ACC112 (cell line): ENCODE results near the gene STON1.
"Not testable (repeated sequence)": the region's sequence is repeated elsewhere in the genome, so short reads cannot be mapped to it uniquely, and the experiment has no call there.

Experiments
- H2AFZ ChIP-seq: fragments of 200-600 bp; sonication (generic); one replicate; pipeline ENCODE4 v1.6.0; 2017; ENCODE audit warnings: antibody characterized with exemption, low read length; ENCODE audit not compliant: unreplicated experiment
- H3K27ac ChIP-seq: fragments of 200-600 bp; sonication (generic); 2 replicates; pipeline ENCODE4 v1.5.1; 2014; ENCODE audit warnings: low read depth, mild to moderate bottlenecking, antibody characterized with exemption, low read length, moderate library complexity
- H3K27me3 ChIP-seq: fragments of 200-600 bp; sonication (generic); 2 replicates; pipeline ENCODE4 v1.6.1; 2014; ENCODE audit warnings: mild to moderate bottlenecking, antibody characterized with exemption, low read length, moderate library complexity, mixed read lengths; ENCODE audit not compliant: insufficient read depth
- H3K36me3 ChIP-seq: fragments of 200-600 bp; sonication (generic); 2 replicates; pipeline ENCODE4 v1.6.1; 2016; ENCODE audit warnings: mild to moderate bottlenecking, antibody characterized with exemption, low read length, moderate library complexity, mixed read lengths; ENCODE audit not compliant: insufficient read depth
- H3K4me1 ChIP-seq: fragments of 200-600 bp; sonication (generic); one replicate; pipeline ENCODE4 v1.6.1; 2016; ENCODE audit warnings: low read length, mixed read lengths; ENCODE audit not compliant: insufficient read depth, unreplicated experiment, control insufficient read depth
- H3K4me3 ChIP-seq: fragments of 200-600 bp; sonication (generic); 2 replicates; pipeline ENCODE4 v1.5.1; 2014; ENCODE audit warnings: mild to moderate bottlenecking, low read depth, low read length
- H3K79me2 ChIP-seq: fragments of 200-600 bp; sonication (generic); one replicate; pipeline ENCODE4 v1.6.0; 2016; ENCODE audit warnings: low read length; ENCODE audit not compliant: control insufficient read depth, unreplicated experiment, insufficient read depth

STON1 gene

DNA sequence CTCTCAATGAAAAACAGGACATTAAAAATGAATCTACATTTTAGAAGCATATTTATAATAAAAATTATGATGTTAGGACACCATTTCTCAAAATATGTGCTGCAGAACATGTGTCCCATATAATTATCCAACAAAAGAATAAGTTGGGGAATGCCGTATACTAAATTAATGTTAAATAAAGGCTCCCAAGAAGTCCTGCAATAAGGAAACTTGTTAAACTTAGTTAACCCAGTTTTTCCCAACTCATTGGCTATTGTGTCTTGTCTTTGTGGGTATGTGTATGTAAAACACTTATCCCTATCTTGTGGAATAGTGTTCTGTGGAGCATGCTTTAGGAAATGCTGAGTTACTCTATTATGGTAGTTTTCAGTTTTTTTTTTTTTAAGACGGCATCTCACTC lies 62.1 kb downstream of the STON1 start:
- no peaks in the 10 kb centered on the region for H3K36me3 ChIP-seq
- no peaks in the 10 kb centered on the region for H3K79me2 ChIP-seq
- H2AFZ ChIP-seq: no peak overlapping the region
- no peaks in the 10 kb centered on the region for H3K4me1 ChIP-seq
- H3K4me3 ChIP-seq: no peak overlapping the region
- H3K27ac ChIP-seq: no peak overlapping the region
- no peaks in the 10 kb centered on the region for H3K27me3 ChIP-seq

DNA sequence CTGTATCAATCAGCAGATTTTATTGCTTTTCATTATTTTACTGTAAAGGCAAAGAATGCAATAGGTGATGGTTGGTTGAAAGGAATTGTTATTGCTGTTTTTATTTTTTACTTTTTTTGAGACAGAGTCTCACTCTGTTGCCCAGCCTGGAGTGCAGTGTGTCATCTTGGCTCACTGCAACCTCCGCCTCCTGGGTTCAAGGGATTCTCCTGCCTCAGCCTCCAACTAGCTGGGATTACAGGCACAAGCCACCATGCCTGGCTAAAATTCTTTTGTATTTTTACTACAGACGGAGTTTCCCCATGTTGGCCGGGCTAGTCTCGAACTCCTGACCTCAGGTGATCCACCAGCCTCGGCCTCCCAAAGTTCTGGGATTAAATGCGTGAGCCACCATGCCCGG lies 66.8 kb downstream of the STON1 start:
- H3K79me2 ChIP-seq, H3K27ac ChIP-seq, H2AFZ ChIP-seq, H3K4me3 ChIP-seq, H3K36me3 ChIP-seq, H3K27me3 ChIP-seq: not testable (repeated sequence)
- peaks cover 14% of the 10 kb centered on the region for H3K4me1 ChIP-seq

DNA sequence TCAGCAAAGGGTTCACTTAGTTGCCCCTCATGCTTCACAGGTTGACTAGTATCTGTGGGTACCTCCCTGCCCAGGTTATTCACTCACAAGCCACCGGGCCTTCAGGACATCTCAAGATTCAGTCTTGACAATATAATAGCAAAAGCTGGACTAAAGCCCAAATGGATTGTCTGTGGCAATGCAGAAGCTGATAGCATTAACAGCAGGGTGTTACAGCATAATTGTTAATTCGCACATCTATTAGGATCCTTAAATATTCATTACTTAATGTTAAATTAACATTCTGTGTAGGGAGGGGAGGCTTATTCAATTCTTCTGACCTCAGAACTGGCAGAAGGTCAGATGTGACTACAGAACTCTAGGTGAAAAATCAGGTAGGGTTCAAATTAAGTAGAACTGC lies 67.5 kb downstream of the STON1 start:
- H3K27me3 ChIP-seq: no peaks in the 10 kb centered on the region
- no peaks in the 10 kb centered on the region for H3K36me3 ChIP-seq
- no peaks in the 10 kb centered on the region for H3K79me2 ChIP-seq

DNA sequence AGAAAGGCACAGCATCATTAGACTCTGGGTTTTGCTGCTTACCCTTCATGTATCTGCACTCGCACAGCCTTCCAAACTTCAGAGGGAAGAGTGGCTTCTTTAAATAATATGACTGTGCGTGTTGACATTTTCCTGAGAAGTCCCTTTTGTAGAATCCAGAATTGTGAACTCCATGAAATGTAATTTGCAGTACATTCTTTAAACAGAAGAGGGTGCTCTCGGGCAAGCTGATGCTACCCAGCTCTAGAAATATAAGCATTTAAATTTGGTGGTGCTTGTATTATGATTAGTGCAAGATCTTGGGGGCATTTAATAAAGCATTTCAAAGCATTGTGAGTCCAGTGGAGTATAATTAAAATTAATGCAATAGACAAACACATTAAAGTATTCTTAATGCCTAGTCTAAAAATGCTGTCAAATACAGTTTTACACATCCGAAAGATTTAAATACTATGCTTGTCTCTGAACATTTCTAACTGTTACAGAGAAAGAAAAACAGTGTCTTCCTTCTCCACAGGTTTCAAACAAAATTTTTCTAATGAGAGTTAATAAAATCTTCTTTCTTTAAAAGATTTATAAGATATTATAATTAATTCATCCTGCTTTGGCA lies 70.4 kb downstream of the STON1 start:
- no peaks in the 10 kb centered on the region for H3K79me2 ChIP-seq
- H3K27me3 ChIP-seq: no peaks in the 10 kb centered on the region
- H2AFZ ChIP-seq: no peak overlapping the region
- peak overlapping the region; percentile 53 for H3K27ac ChIP-seq
- H3K4me1 ChIP-seq: peaks cover 14% of the 10 kb centered on the region
- H3K36me3 ChIP-seq: no peaks in the 10 kb centered on the region
- H3K4me3 ChIP-seq: no peak overlapping the region

More for the DNA sequence above, 67.5 kb downstream of the STON1 start:
- H3K4me3 ChIP-seq: no peak overlapping the region
- H3K4me1 ChIP-seq: peaks cover 14% of the 10 kb centered on the region
- H2AFZ ChIP-seq: no peak overlapping the region
- no peak overlapping the region for H3K27ac ChIP-seq

DNA sequence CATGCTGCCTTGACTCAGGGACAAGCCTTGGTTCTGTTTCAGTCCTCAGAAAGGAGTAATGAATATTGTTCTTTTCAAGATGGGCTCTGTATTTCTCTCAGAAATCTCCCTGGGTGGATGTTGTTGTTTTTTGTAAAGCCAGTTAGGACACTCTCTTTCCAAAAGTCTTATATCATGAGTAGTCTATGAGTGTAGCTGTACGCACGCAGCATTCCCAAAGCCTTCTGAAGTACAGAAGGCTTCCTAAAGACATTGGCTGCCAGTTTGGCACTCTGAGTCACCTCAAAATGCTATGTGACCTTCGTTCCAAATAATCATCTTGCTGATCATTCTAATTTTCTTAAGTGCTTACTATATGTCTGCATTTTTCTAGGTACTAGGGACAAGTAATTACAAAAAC lies 71.0 kb downstream of the STON1 start:
- no peak overlapping the region for H3K4me3 ChIP-seq
- H3K4me1 ChIP-seq: peaks cover 14% of the 10 kb centered on the region
- no peaks in the 10 kb centered on the region for H3K27me3 ChIP-seq
- H3K36me3 ChIP-seq: no peaks in the 10 kb centered on the region
- H2AFZ ChIP-seq: no peak overlapping the region
- H3K27ac ChIP-seq: peak overlapping the region; percentile 53
- no peaks in the 10 kb centered on the region for H3K79me2 ChIP-seq

DNA sequence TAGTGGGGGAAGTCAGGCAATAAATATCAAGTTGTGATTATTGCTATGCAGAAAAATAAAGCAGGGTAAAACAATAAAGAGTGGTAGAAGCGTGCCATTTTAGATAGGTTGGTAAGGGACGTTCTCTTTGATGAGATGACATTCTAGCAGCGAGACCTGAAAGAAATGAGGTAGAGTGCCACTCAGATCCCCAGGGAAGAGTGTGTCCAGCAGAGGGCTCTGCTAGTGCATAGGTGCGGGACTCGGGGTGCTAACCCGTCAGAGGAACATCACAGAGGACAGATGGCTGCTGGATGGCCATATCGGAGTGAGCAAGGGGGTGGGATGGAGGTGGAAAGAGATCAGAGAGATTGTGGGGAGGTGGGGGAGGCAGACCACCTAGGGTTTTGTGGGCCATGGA lies 71.4 kb downstream of the STON1 start:
- no peaks in the 10 kb centered on the region for H3K79me2 ChIP-seq
- H3K36me3 ChIP-seq: no peaks in the 10 kb centered on the region
- H3K27me3 ChIP-seq: no peaks in the 10 kb centered on the region
- no peak overlapping the region for H3K4me3 ChIP-seq
- no peak overlapping the region for H2AFZ ChIP-seq
- peaks cover 14% of the 10 kb centered on the region for H3K4me1 ChIP-seq
- peak overlapping the region; percentile 53; the same call in 1 of the 2 replicates for H3K27ac ChIP-seq

DNA sequence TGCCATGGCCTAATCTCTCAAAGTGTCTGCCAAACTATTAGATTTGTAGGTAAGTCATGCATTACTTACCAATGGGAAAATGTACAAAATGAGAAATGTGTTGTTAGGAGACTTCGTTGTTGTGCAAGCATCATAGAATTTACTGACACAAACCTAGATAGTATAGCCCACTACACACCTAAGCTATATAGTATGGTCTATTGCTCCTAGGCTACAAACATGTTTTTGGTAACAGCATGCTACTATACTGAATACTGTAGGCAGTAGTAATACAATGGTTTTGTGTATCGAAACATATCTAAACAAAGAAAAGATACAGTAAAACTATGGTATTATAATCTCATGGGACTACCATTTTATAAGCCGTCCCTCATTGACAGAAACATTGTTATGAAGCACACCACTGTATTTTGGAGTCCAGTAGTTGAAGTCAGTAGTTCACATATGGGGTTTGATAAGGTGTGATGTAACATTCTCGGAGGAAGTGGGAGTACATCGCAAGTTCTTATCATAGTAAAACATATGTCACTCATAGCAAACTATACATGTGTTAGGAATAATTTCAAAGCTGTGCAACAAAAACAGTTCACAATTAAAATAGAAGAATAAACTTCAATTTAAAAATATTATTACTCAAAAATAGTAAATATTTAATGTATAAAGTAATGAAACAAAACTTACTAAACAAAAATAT lies 75.7 kb downstream of the STON1 start:
- H3K4me3 ChIP-seq: no peak overlapping the region
- H3K27ac ChIP-seq: no peak overlapping the region
- H3K4me1 ChIP-seq: peaks cover 21% of the 10 kb centered on the region
- no peaks in the 10 kb centered on the region for H3K36me3 ChIP-seq
- no peak overlapping the region for H2AFZ ChIP-seq
- no peaks in the 10 kb centered on the region for H3K27me3 ChIP-seq
- H3K79me2 ChIP-seq: no peaks in the 10 kb centered on the region

DNA sequence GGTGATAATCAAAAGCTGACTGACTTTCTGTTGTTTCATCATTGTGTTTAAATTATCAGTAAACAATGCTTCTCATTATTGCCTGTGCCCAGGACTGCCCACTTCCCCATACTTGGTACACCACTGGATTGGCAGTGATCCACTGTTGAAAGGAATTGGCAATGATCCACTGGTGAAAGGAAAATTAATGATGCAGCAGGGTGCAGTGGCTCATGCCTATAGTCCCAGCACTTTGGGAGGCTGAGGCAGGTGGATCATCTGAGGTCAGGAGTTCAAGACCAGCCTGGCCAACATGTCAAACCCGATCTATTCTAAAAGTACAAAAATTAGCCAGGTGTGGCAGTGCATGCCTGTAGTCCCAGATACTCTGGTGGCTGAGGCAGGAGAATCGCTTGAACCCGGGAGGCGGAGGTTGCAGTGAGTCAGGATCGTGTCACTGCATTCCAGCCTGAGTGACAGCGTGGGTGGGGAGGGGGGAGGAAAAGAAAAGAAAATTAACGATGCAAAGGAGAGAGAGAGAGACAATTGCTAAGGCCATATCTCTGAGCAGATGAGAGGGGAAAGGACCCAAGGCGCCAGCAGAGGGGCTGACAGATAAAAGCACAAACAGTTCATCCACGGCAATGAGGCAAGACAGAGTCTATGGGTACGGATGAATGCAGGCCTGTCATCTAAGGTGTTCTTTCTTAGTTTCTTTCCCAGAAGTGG lies 77.5 kb downstream of the STON1 start:
- no peaks in the 10 kb centered on the region for H3K79me2 ChIP-seq
- no peak overlapping the region for H3K4me3 ChIP-seq
- no peaks in the 10 kb centered on the region for H3K36me3 ChIP-seq
- peaks cover 11% of the 10 kb centered on the region for H3K4me1 ChIP-seq
- H3K27ac ChIP-seq: no peak overlapping the region
- no peak overlapping the region for H2AFZ ChIP-seq
- no peaks in the 10 kb centered on the region for H3K27me3 ChIP-seq

DNA sequence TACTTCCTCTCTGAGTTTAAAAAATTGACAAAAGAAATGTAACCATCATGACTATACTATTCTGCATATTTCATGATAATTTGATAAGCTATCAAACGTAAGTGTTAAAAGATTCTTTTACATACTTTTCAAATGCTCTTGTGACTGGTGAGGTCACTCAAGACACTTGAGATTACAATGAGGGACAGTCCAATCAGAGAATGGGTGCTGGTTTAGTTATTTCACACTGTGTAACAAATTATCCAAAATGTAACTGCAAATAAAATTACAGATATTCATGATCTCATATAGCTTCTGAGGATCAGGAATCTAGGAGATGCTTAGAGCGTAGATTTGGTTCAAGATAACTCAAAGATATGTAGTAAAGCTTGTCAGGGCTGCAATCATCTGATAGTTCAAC lies 83.3 kb downstream of the STON1 start:
- Histone ChIP-seq H2AFZ (no peak overlapping the region), H3K4me3 (no peak overlapping the region), H3K79me2 (no peaks in the 10 kb centered on the region), H3K4me1 (no peaks in the 10 kb centered on the region), H3K36me3 (no peaks in the 10 kb centered on the region), H3K27ac (no peak overlapping the region), H3K27me3 (peaks cover 19% of the 10 kb centered on the region)

DNA sequence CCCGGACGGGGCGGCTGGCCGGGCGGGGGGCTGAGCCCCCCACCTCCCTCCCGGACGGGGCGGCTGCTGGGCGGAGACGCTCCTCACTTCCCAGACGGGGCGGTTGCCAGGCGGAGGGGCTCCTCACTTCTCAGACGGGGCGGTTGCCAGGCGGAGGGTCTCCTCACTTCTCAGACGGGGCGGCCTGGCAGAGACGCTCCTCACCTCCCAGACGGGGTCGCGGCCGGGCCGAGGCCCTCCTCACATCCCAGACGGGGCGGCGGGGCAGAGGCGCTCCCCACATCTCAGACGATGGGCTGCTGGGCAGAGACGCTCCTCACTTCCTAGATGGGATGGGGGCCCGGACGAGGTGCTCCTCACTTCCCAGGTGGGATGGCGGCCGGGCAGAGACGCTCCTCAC lies 84.6 kb downstream of the STON1 start:
- H2AFZ ChIP-seq, H3K4me3 ChIP-seq, H3K4me1 ChIP-seq, H3K27ac ChIP-seq, H3K79me2 ChIP-seq, H3K36me3 ChIP-seq: not testable (repeated sequence)
- peaks cover 25% of the 10 kb centered on the region for H3K27me3 ChIP-seq

DNA sequence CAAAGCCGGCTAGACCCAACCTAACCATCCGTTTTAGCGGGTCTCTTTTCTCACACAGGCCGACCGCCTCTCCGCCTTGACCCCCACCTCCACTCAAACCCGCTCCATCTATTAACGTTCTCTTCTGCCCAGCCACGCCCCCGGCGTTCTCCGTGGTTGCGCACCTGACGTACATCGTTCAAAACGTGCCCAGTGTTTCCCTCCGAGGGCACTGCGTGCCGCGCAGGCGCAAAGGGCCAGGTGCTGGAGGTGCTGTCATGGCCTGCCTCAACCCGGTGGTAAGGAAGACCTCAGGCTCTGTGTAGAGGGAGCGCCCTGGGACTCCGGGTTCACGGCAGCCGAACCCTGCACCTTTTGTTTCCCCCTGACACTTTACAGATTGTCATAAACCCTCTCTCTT lies 87.7 kb downstream of the STON1 start, which contains the start of gene GTF2A1L:
Gene GTF2A1L (plus strand): TSS at position 239 of the 400 bp plus-strand sequence. CDS start 19 bp downstream, at position 258.
- Histone ChIP-seq H3K36me3 (no peaks in the 10 kb centered on the region), H3K79me2 (no peaks in the 10 kb centered on the region), H3K4me3 (no peak within 1 kb of the TSS), H3K27me3 (peaks cover 25% of the 10 kb centered on the region), H3K4me1 (no peaks in the 10 kb centered on the region), H3K27ac (no peak within 1 kb of the TSS), H2AFZ (no peak within 1 kb of the TSS)
